NCI-H2171 (cell line): ENCODE results near the gene SLC23A2.
A peak's percentile ranks its signal among the peaks of the same experiment; 100 is the strongest.
"Not testable (repeated sequence)": the region's sequence is repeated elsewhere in the genome, so short reads cannot be mapped to it uniquely, and the experiment has no call there.

Experiments
- DNase-seq: peaks from one replicate; lab custom pipeline; 2025; lab: John Stamatoyannopoulos, UW

SLC23A2 gene

DNA sequence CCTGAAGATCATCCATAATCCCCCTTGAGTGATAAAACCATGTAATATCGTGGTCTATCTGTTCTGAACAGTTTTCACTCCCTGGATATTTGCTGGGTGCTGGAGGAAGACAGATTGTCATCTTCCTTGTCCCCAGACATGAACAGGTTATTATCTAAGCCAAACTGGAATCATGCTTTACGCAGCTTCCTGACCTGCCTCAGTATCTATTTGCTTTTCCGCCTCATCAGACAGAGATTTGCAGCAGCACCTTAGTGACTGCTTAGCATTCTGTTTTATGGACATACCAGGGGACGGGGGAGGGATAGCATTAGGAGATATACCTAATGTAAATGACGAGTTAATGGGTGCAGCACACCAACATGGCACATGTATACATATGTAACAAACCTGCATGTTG lies 124.6 kb downstream of the SLC23A2 start:
- no peak for DNase-seq

DNA sequence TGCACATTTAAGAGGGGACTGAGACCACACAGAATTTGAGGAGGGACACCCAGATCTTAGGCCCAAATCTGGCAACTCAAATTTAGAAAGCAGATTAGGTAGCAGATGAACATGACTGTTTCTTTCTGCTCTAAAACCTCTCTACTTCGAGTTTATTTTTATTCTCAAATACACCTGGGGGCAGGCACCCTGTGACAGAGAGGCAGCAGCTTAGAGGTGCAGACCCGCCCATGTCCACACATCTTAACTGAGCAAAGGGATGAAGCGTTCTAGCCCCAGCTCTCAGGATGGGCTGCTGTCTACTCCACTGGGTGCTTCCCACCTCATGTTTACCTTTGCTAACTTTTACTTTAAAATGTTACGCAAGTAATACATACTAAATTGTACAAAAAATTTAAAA lies 125.0 kb downstream of the SLC23A2 start:
- no peak for DNase-seq

DNA sequence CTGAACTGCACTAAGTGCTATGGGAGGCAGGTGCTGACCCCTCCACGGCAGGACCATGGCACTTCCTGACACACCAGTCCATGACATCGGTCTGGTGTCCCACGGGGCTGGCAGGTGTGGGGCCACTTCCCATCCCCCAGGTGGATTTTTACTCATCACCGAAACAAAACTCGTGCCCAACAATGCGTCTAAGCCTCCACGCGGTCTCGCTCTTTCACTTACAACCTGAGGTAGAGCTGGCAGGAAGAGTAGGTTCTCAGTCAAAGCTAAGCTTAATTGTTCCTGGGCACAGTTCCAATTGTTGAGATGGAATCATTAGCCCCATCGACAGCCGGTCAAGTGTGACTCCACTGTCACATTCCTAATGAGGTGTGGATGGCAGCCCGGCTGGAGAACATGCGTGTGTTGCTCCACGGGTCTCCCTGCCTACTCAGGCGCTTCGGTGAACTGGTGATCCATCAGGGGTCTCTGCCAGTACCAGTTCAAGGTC lies 125.7 kb downstream of the SLC23A2 start:
- peak; percentile 96 for DNase-seq

DNA sequence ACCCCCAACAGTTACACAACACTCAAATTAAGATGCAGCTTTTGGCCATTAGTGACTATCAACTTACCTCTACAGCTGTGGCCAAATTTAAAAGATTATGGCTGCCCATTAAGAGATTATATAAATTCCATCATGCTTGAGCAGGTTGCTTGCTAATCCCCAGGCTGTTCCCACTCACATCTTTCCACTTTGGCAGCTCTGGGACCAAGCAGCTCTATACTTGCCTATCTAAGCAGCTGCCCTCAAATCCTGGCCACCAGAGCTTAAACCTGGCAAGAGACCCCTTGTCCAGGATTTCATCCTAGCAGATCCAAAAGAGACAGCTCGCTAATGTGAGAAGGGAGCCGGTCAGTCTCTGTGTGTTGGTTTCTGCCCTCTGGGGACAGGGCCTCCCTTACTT lies 127.9 kb downstream of the SLC23A2 start:
- no peak for DNase-seq

DNA sequence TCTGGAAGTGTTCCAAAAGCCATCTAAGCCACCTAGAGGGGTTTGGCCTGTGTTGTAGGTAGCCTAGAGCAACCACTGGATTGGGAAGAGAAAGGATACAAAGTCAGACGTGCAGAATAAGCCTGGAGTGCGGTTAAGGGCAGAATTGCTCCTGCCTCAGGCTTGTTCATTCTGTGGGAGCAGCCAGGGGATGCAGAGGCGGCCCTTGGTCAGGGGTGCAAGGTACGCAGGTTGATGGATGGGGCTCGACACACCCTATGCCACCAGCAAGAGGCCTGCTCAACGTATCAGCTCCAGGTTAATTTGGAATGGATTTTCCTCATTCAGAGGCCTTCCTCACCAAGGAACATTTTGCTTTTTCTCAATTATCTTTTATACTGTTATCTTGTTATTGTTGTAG lies 129.8 kb downstream of the SLC23A2 start:
- no peak for DNase-seq

DNA sequence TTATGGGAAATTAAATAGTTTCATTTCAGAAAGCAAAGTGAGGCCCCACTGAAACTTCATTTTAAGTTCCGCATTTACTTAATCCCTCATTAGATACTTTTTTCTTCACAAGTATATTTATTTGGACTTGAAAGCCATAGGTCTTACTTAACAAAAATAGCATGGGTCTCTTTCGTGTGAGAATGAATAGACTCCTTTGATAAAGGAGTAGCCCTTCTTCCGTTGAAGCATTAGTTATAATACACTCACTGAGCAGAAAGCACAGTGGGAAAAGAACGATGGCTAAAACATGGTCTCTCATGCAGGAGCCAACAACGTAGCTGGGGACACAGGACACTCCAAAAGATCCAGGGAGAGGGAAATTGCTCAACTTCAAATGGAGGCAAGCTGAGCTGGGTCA lies 130.4 kb downstream of the SLC23A2 start:
- DNase-seq, result no peak

DNA sequence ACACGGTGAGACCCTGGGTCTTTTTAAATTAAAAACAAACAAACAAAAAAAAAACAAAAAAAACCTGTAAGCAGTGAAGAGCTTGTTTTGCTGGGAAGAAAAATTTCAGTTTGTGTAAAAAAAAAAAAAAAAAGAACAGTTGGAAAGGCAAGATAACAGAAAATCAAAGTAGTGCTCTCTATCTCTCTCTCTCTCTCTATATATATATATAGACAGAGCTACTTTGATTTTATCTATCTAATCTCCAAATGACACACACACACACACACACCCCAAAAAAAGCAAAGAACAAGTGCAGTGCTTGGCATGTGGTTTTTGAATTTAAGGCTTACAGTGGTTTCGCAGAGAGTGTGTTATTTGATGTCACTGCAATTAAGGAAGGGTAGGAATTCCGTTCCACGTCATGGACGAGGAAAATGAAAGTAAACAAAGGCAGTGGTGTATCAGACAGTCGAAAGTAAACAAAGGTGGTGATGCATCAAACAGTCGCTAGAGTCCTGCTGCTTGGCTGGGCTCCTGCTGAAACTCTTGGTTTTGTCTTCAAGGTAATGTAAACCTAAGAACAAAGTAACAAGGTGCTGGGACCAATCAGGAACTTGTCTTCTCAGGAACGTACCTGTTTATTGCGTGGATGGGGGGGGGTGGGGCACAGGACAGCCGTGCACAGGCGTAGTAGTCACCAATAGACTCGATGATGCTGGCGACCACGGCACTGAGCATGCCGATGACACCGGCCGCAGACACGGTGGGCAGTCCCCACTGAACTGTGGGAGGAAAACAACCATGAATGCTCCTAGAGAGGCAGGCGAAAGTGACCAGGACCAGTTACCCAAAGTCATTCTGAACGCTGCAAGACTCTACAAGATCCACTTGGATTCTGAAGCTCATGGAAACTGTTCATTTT lies 131.8 kb downstream of the SLC23A2 start:
- DNase-seq, result no peak

DNA sequence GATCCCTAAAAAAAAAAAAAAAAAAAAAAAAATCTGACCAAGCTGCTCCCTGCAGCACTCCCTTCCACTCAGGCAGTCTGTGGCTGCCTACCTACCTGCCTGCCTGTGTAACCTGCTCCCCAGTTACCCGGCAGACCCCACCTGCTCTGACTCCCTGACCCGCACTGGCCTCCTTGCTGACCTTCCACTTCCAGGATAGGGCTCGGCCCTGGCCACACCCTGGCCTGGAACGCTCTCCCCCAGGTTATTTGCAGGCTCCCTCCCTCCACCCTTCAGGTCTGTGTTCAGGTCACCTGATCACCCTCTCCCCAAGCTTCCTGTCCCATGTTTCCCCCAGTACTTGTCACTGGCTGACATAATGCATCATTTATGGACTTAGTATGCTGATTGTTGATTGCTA lies 134.3 kb downstream of the SLC23A2 start:
- no peak for DNase-seq

DNA sequence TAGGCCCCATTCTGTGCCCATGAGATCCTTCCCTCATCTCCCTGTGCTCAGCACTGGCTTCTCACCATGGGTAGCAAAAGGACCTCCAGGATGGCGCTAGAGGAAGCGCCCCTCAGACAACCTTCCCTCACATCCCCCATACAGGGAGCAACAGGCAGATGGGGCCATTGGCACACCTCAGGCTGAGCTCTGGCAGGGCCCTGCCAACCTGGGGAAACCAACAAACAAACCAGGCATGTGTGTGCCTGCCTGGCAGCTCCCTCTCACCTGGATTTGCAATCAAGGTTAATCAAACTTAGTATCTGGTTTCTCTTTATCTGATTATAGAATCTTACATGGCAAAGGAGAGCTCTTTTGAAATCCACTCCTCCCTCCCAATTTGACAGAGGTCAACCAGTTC lies 134.9 kb downstream of the SLC23A2 start:
- peak; percentile 42 for DNase-seq

DNA sequence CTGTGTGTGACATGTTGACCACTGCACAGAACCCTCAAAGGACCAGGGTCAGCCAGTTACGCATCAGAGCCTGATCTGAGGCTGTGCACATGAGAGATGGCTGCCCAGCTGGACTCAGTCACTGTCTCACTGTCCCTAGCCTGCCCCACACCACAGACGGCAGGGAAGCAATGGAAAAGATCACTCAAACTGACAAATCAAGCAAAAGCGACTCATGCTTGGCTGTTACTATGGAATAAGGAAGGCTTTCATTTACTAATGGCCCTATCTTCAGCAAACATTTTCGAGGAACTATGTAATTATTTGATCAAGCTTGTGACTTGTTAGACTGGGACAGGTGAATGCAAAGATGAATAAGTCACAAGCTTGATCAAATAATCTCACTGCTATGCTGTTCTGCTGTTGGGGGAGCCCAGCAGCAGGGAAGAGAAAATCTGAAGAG lies 137.0 kb downstream of the SLC23A2 start:
- DNase-seq, result no peak

DNA sequence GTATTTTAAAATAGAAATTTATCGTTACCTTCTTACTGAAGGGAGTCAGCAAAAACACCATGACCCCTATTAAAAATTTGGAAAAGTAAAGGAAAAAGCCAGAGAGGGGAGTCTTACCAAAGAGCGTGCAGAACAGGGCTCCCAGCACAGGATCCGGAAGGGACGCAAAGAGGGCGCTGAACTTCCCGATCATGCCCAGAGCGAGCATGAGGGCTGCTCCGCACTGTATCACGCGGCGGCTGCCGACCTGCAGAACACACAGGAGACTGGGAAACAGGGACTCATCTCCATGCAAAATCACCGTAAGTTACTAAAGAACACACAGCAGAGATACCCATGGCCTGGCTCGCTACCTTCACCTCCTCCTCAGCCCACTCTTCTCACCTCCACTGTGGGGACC lies 138.6 kb downstream of the SLC23A2 start:
- DNase-seq, result no peak

DNA sequence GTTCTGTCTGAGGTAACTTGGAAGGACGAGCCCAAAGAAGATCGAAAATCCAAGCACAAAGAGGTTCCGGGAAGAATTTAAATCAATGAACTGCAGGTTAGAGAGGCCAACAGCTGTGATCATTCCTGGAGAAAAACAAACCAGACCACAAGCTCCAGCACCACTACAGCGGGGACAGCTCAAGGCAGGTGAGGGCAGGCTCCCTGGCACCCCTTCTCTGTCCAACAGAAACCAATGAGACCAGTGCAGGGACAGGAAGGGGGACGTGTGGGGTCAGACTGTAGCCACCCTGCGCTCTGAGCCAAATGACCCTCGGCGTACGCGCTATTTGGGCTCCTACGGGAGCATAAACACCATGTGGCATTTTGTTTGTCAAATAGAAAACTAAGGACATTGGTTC lies 139.3 kb downstream of the SLC23A2 start:
- no peak for DNase-seq

DNA sequence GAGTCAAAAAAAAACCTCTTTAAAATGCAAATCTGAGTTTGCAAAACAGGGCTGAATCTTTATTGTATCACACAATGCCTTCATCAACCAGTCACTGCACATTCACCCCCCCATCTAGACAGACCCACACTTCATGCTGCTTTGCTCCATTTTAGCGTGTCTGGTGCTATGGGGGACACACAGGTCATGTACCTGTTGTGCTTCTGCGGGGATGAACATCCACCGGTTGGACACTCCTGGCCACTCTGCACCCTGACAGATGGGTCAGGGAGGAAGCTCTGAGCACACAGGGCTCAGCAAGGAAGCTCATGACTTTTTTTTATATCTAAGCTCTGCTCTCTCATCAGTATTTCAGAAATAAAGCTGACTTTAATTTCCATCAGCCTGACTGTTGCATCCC lies 143.3 kb downstream of the SLC23A2 start:
- DNase-seq, result no peak

DNA sequence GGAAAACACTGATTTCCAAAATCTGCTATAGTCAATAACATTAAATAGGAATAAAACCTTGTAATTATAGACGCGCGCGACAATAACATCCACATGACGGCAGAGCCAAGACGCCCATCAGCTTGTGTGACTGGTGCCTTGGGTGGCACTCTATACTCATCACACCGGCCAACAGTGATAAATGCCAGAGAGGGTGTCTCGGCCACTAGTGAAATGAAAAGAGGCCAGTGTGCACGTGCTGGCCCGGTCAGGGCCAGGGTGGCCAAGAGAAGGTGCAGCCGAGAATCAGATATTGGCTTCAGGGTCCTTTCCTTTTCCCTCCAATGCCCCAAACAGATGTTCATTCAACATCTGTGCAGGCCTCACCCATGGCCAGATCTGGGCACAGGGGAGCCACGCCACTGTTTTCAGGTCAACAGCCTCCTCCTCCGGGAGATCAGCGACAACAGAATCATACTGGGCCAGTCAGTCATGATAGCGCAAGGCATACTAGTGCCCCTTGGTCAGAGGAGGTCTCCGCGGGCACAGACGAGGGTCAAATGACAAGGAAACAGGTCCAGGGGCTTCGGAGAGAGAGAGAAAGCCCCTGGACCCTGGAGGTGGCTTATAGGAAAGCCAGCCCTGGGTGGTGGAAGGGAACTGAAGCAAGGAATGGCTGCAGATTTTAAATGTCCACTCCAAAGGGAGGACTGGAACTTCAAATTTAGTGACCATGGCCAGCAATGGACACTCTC lies 145.1 kb downstream of the SLC23A2 start:
- DNase-seq, result no peak

DNA sequence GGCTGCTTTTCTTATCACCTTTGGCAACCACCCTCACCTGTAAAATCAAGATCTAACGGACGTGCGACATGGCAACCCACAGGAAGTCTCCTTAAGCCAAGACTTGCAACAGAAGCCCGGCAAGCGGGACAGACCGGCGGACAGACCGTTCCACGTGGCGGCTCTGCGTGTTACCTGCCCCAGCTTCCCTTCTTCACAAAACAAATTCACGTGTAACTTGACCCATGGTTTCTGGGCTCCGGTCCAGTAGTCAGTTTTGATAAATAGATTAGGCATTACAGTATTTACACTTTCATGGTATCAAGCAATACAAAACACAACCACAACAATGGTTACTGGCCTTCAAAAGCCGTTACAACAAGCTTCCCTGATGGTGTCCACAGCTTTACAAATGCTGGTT lies 145.8 kb downstream of the SLC23A2 start:
- no peak for DNase-seq

DNA sequence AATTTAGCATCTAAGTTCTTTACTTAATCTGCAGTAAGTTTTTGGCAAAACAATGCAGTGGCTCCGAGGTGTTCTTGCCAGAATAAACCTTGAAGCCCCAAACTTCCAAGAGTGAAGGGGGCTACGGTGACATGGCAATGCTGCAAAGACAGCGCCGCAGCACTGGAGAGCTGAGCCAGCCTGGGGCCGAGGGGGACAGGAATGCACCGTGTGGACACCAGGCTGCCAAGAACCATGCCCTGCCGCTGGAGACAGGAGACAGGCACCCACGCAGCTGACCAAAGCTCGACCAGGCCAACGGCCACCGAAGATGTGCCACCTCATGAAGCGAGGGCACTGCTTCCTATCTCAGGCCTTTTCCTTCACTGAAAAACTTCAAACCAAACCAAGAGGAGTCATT lies 146.2 kb downstream of the SLC23A2 start:
- no peak for DNase-seq

DNA sequence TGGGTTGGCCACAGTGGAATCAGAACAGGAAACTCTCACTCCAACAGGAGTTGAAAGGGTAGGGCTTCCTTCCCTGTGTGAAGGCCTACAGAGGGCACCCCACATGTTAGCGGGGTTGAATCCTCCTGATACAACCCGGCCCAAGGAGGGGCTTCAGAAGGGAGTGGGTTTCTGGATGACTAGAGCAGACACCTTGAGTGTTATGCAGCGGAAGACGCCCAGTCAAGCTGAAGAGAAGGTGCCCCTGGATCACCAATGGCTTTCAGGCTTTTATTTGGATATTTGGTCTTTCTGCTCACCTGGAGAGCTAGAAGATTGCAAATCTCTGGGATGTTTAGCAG lies 146.8 kb downstream of the SLC23A2 start:
- DNase-seq, result no peak

DNA sequence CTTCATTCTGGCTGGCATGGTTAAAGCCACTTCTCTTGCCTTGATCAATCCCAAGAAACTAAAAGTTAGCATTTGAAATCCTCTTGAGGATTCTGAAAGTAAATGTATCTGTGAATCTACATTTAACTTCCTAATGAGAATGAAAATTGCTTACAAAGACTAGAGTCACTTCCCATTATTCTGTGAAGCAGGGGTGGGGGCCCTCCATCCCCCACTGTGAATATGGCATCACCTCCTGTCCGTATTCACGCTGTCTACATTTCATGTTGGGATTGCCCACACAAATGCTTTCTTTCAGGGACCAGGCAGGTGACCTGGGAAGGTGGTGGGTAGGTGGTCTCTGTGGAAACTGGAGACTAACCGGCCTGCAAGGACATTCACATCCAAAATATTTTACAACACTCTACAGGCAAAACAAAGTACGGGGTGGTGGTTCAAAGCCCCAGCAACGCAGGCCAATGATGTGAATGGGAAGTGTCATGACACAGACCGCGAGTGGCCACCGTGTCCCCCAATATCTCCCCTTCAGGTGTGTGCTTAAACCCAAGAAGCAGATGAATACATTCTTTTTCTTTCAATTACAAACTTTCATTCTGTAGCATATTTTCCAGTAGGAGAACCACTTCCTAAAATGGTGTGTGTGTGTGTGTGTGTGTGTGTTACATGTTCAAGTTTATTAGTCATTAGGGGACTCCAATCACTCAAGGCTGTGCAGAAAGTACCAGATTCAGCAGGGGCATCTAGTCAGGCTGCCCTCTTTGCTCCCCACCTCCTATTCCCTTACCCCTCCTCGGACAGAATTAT lies 147.4 kb downstream of the SLC23A2 start:
- DNase-seq, result no peak

DNA sequence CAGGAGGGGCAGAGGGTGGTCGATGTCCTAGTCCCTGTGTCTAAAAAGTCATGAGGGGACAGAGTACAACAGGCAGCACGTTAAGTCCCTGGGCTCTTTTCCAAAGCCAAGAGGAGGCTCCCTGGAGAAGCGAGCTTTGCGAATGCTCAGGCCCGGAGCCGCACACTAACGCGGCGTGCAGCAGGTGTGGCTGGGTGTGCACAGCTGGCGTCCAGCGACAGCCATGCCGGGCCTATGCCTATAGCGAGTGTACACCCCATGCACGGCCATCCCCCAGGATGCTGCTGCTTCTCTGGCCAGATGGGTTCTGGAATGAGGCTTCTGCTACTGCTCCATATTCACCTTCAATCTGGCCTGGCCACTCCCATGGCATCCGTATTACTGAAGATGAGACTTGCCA lies 148.3 kb downstream of the SLC23A2 start:
- DNase-seq, result no peak

DNA sequence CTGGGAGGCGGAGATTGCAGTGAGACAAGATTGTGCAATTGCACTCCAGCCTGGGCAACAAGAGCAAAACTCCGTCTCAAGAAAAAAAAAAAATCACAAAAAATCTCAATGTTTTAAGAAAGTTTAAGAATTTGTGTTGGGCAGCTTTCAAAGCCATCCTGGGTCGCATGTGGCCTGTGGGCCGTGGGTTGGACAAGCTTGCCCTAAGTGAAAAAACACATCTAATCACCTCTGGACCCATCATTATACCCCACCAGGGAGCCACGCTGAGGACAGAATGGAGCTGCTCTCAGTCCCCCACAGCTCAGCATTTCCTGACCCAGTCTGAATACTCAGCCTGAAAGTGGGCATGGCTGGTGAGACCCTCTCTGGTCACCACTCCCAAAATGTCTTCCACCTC lies 150.3 kb downstream of the SLC23A2 start:
- DNase-seq, result no peak

DNA sequence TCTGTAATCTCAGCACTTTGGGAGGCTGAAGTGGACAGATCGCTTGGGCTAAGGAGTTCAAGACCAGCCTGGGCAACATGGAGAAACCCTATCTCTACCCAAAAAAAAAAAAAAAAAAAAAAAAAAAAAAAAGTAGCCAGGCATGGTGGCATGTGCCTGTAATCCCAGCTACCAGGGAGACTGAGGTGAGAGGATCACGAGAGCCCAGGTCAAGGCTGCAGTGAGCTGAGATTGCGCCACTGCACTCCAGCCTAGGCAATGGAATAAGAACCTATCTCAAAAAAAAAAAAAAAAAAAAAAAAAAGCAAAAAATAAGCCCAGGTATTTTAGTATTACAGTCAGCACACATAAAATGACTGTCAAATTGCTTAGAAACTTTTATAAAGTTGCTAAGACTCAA lies 152.5 kb downstream of the SLC23A2 start:
- not testable (repeated sequence) for DNase-seq

DNA sequence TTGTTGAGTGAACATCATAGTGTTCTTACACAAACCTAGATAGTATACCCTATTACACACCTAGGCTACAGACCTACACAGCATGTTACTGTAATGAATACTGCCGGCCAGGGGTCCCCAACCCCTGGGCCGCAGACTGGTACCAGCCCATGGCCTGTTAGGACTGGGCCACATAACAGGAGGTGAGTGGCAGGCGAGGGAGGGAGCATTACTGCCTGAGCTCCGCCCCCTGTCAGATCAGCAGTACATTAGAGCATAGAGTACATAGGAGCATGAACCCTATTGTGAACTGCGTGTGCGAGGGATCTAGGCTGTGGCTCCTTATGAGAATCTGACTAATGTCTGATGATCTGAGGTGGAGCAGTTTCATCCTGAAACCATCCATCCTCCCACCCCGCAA lies 153.3 kb downstream of the SLC23A2 start:
- no peak for DNase-seq

DNA sequence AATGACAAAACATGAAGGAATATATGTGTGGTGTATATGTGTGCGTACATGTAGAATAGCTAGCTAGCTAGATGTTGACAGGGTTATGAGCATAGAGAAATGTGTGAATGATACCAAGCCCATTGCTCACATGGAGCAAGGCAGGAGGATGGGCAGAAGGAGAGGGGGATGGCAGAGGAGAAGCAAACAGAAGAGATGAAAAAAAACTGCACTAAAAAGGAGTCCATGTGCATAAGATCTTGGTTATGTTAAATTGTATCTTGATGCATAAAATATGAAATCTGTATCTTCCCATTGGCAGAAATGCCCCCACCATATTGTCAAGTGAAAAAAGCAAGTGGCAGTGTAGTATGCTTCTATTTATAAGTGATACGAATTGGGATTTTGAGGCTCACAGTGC lies 154.5 kb downstream of the SLC23A2 start:
- no peak for DNase-seq
